Measurements from ENCODE around the gene TMEM131.
"Not testable (repeated sequence)": the region's sequence is repeated elsewhere in the genome, so short reads cannot be mapped to it uniquely, and the experiment has no call there.

Gene TMEM131

GRCh38 chr2:97716695-97717612, 278.8 kb downstream of the TMEM131 start:
- intact Hi-C loops (cut with DNase I), result no loop called here
- peak in 5 of 10 donors; percentile 0 to 64 (median 57) for DNase-seq

- peak in 5 of 10 donors; percentile 0 to 62 (median 8) for DNase-seq
- intact Hi-C loops (cut with DNase I), result no loop called here
Observed at GRCh38 chr2:97715951-97716694, 279.6 kb downstream of the TMEM131 start.

- intact Hi-C loops (cut with DNase I), result no loop called here
- DNase-seq, result peak in 4 of 10 donors; percentile 5 to 47 (median 24)
Observed at GRCh38 chr2:97714950-97715652, 280.6 kb downstream of the TMEM131 start.

- DNase-seq, result peak in 4 of 10 donors; percentile 4 to 46 (median 30)
- intact Hi-C loops (cut with DNase I), result no loop called here
Observed at GRCh38 chr2:97714084-97714949, 281.4 kb downstream of the TMEM131 start.

- intact Hi-C loops (cut with DNase I), result no loop called here
- peak in 3 of 10 donors; percentile 9 to 71 (median 47) for DNase-seq
Observed at GRCh38 chr2:97713296-97714083, 282.3 kb downstream of the TMEM131 start, which contains the start of gene ZAP70. TSS of gene ZAP70 (plus strand) at chr2:97713576. CDS start at chr2:97724037, 10,461 bp downstream.

GRCh38 chr2:97712693-97713295, 283.0 kb downstream of the TMEM131 start:
- intact Hi-C loops (cut with DNase I), result no loop called here
- DNase-seq, result peak in 3 of 10 donors; percentile 10 to 75 (median 58)

GRCh38 chr2:97712175-97712574, 283.6 kb downstream of the TMEM131 start:
- DNase-seq, result peak in 2 of 10 donors; percentile 13 to 16
- intact Hi-C loops (cut with DNase I), result not testable (repeated sequence)

GRCh38 chr2:97711394-97711711, 284.4 kb downstream of the TMEM131 start:
- DNase-seq, result peak in 1 of 10 donors; percentile 52
- intact Hi-C loops (cut with DNase I), result no loop called here

GRCh38 chr2:97708608-97709007, 287.1 kb downstream of the TMEM131 start:
- intact Hi-C loops (cut with DNase I), result loop anchor here (10.0 kb wide), 2 partner anchors 64 to 676 kb away; partner anchors contain the start of gene COX5B
- DNase-seq, result peak in 2 of 10 donors; percentile 46 to 50

- intact Hi-C loops (cut with DNase I), result loop anchor here (10.0 kb wide), 2 partner anchors 63 to 677 kb away; partner anchors contain the start of gene COX5B
- DNase-seq, result peak in 2 of 10 donors; percentile 43 to 53
Observed at GRCh38 chr2:97708048-97708380, 287.7 kb downstream of the TMEM131 start.

GRCh38 chr2:97707362-97708047, 288.2 kb downstream of the TMEM131 start:
- peak in 2 of 10 donors; percentile 66 to 68 for DNase-seq
- intact Hi-C loops (cut with DNase I), result loop anchor here (10.0 kb wide), 2 partner anchors 63 to 677 kb away; partner anchors contain the start of gene COX5B

- intact Hi-C loops (cut with DNase I), result loop anchor here (10.0 kb wide), 2 partner anchors 62 to 678 kb away; partner anchors contain the start of gene COX5B
- peak in 1 of 10 donors; percentile 37 for DNase-seq
Observed at GRCh38 chr2:97706708-97707345, 288.9 kb downstream of the TMEM131 start.
